GM12864 (cell line): ENCODE data around the gene EPAS1.

ENCODE experiments used
- DNase-seq: peaks from one replicate; pipeline ENCODE4 v3.0.0-alpha.2; 2011; ENCODE audit warnings: low read depth
- H3K4me3 ChIP-seq: 2 replicates; pipeline ENCODE4 v1.5.1; 2011; ENCODE audit warnings: mild to moderate bottlenecking, low read depth, low read length, control low read depth
- TF ChIP-seq, protein P1 (sequence below): IDR thresholded peaks from 2 replicates; pipeline ENCODE4 v1.5.1; 2011; ENCODE audit warnings: low read depth, mild to moderate bottlenecking, moderate library complexity, low read length, control low read depth, inconsistent platforms; ENCODE audit errors: missing control alignments

The EPAS1 gene

DNA sequence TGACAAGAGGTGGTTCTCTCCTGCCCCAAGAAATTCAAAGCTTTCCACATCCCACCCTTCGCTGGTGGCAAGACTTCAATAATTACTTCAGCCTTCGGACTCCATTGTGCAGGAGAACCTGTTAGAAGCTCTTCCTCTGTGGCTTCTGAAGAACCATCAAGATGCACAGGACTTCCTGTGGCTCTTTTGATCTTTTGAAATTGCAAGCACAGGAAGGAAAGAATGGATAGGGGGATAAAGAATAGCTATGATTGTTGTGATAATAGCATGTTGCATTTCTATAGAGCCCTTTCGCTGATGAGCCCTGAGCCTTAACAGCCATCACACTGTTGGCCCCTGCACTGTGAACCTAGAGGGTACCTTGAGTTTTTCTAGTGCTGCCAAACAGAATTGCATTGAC lies 7.4 kb downstream of the EPAS1 start:
- TF ChIP-seq, protein P1, sequence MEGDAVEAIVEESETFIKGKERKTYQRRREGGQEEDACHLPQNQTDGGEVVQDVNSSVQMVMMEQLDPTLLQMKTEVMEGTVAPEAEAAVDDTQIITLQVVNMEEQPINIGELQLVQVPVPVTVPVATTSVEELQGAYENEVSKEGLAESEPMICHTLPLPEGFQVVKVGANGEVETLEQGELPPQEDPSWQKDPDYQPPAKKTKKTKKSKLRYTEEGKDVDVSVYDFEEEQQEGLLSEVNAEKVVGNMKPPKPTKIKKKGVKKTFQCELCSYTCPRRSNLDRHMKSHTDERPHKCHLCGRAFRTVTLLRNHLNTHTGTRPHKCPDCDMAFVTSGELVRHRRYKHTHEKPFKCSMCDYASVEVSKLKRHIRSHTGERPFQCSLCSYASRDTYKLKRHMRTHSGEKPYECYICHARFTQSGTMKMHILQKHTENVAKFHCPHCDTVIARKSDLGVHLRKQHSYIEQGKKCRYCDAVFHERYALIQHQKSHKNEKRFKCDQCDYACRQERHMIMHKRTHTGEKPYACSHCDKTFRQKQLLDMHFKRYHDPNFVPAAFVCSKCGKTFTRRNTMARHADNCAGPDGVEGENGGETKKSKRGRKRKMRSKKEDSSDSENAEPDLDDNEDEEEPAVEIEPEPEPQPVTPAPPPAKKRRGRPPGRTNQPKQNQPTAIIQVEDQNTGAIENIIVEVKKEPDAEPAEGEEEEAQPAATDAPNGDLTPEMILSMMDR, result no peak
- DNase-seq, result no peak
- H3K4me3 ChIP-seq, result no peak overlapping the region

- no peak for DNase-seq
- TF ChIP-seq, protein P1, result no peak
- H3K4me3 ChIP-seq, result no peak overlapping the region
Observed at GRCh38 chr2:46305187-46305586, 8.0 kb downstream of the EPAS1 start.

DNA sequence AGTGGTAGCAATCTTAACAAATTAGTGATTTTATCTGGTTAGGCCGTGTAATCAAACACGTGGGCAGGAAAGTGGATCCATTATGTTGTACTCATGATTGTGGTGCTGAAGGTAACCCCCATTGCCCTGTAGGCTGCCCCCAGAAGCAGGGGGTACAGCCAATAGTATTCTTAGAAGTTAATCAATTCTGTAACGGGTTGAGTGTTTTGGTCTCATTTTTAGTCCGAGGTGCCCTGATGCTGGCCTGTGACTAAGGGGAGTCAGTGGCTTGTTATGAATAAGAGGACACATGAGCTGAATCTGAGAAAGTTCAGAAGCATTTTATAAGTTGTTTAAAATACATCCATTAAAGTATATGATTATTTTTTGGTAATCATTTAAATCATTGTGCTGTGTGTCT lies 8.6 kb downstream of the EPAS1 start:
- TF ChIP-seq, protein P1, result no peak
- no peak overlapping the region for H3K4me3 ChIP-seq
- DNase-seq, result no peak

DNA sequence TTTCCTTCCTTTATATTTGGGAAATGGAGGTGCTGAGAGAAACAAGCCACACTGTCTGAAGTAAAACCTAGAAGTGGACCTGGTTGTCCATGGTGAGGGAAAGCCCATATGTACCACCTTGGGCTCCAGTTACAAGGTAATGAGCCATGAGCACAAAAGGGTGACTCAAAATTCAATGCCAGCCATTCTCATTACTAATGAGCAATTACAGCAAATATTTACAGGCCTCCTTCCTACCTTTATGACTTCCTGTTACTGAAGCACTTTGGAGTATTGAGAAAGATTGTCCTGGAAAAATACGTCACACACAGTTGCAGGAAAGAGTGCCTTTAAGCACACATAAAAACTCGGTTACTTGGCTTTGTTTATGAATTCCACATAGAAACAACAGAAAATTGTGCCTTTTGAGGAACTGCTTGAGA lies 9.1 kb downstream of the EPAS1 start:
- H3K4me3 ChIP-seq, result no peak overlapping the region
- TF ChIP-seq, protein P1, result no peak
- DNase-seq, result no peak

- TF ChIP-seq, protein P1, result no peak
- no peak for DNase-seq
- H3K4me3 ChIP-seq, result no peak overlapping the region
Observed at GRCh38 chr2:46306988-46307655, 9.9 kb downstream of the EPAS1 start.

- H3K4me3 ChIP-seq, result no peak overlapping the region
- TF ChIP-seq, protein P1, result no peak
- DNase-seq, result no peak
Observed at GRCh38 chr2:46308081-46308480, 10.9 kb downstream of the EPAS1 start.

DNA sequence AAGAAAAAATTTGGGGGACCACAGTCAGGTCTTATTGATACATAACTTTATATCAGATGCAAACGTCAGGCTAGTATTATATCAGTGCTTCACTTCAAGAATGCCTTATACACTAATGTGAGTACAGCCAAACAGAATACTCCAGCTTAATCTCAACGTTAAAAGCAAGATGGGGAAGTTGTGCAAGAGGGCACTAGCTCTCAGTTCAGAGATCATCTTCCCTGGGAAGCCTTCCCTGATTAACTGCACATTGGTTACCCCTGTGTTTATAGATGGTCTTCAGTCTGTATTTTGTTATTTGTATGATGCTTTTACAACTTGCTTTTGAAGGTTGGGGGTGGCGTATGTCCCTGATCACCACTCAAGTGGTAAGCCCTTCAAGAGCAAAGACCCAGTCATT lies 11.4 kb downstream of the EPAS1 start:
- no peak overlapping the region for H3K4me3 ChIP-seq
- DNase-seq, result no peak
- TF ChIP-seq, protein P1, result no peak
